GM19438 (cell line): ENCODE measurements around the gene TFDP1.
"Not testable (repeated sequence)": the region's sequence is repeated elsewhere in the genome, so short reads cannot be mapped to it uniquely, and the experiment has no call there.

ENCODE experiments used
- ATAC-seq: cut with Tn5 transposase; IDR thresholded peaks from one replicate; pipeline ENCODE4 v1.9.1; 2021; ENCODE audit warnings: low read depth; ENCODE audit not compliant: unreplicated experiment

Gene TFDP1

DNA sequence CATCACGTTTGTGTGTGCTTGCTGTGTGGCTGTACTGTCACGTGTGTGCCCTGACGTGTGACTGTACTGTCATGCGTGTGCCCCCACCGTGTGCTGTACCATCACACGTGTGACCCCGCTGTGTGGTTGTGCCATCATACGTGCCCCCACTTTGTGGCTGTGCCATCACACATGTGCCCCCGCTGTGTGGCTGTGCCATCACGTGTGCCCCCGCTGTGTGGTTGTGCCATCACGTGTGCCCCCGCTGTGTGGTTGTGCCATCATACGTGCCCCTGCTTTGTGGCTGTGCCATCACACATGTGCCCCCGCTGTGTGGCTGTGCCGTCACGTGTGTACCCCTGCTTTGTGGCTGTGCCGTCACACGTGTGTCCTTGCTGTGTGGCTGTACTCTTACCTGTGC is 25.7 kb downstream of the TFDP1 start:
- no peak for ATAC-seq

DNA sequence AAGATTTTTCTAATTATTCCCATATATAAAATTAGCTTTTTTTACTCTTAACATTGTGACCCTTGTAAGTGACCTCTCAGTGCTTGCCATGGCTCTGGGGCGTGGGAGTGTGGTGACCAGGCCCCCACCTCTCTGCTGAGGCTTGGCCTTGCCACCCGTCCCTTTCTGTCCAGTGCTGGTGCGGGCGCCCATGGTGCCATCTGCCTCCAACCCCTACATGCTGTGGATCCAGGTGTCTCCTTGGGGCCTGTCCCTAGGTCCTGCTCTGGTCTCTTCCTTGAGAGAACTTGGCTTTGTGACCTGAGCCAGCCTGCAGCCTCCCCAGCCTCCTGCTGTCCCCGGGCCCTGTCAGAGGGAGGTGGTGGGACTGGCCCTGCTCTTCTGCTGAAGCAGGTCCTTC is 27.4 kb downstream of the TFDP1 start:
- no peak for ATAC-seq

DNA sequence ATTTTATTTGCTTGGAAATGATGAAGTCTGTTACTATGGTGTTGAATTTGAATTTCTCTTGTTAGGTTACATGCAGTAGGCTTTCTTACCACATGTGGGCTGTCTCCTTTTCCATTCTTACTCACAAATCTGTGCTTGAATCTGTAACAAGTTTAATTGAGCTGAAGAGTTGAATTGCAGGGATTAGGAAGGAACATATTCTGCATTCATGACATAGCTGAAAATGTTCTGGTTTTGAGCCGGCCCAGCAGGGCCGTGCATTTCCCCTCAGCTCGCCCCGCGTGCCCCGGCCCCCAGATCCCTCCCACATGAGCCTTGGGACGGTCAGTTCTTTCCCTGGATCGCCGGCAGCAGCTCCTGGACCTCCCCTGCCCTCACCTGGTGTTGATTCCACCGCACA is 28.1 kb downstream of the TFDP1 start:
- no peak for ATAC-seq

DNA sequence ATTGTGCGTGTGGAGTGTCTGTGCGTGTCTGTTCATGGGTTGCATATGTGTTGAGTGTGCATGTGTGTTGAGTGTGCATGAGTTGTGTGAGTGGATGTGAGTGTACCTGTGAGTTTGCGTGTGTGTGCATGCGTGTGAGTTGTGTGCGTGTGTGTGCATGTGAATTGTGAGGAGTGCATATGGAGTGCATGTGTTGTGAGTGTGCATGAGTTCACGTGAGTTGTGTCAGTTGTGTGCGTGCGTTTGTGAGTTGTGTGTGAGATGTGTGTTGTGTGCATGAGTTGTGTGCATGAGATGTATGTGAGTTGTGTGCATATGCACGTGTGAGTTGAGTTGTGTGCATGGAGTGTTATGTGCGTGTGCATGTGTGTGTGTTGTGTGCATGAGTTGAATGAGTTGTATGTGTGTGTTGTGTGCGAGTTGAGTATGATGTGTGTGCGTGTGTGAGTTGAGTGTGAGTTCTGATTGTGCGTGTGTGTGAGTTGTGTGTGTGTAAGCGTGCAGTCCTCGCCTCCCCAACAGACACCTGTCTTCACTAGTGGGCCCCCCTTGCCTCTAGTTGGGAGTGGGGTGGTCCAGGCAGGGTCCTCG is 29.3 kb downstream of the TFDP1 start:
- ATAC-seq = no peak

DNA sequence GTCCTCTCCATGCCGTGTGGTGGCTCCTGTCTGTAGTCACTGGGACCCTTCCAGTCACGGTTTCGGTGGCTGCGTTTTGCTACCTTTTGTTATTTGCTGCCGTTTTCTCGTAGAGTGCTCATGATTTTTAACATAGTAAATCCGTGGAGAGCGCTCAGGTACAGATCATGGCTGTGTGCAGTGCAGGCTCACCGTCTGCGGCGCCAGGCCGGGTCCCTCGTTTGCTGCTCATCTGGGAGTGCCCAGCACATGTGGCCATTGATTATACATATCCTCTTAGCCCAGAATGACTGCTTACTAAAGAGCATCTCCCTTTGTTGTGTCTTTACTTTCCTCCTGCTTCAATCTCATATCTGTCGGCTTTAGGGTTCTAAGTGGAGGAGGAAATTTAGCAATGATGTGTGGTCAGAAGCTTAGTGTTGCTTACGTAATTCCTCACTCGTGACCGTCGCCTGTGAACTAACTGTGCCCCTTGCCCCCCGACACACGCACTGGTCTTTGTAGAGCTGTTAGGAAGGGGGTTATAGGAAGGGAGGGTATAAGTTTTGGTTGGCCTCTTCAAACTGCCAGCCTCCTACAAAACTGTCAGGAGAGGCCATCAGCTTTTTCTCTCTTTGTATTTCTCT is 31.8 kb downstream of the TFDP1 start:
- ATAC-seq = no peak

DNA sequence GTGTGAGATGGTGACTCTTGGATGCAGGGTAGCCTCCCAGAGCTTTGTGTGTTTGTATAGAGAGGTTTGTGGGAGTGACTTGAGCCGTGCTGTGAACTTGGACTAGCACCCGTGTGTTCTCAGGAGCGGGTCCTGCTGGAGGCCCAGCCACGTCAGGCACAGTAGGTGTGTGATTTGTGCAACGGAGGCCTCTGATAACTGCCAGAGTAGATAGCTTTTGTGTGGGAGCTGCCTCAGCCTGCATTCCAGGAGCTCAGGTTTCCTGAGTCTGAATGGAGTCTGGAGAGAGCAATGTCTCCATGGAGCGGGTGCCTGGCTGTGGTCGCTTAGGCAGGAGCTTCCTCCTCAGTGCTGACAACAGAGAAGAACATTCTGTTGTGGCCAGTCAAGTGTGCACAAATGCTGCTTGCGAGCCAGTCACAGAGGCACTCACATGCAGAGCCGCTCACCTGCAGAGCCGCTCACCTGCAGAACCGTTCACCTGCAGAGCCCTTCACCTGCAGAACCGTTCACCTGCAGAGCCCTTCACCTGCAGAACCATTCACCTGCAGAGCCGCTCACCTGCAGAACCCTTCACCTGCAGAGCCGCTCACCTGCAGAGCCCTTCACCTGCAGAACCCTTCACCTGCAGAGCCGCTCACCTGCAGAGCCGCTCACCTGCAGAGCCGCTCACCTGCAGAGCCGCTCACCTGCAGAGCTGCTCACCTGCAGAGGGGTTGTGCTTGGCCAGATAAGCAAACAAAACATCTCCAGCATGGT is 32.6 kb downstream of the TFDP1 start:
- no peak for ATAC-seq

DNA sequence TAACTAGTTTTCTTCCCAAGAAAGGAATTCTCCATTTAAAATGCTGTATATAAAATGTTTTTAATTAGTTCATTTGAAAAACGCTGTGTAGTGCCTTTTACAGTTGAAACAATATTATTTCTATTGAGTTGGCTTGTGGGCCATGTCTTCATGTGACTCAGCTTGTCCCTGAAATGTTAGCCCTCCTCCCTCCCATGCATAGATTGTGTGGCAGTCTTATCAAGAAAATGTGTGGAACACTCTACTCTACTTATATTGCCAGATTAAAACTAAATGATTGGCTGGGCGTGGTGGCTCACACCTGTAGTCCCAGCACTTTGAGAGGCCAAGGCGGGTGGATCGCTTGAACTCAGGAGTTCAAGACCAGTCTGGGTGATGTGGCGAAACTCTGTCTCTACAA is 33.4 kb downstream of the TFDP1 start:
- no peak for ATAC-seq

DNA sequence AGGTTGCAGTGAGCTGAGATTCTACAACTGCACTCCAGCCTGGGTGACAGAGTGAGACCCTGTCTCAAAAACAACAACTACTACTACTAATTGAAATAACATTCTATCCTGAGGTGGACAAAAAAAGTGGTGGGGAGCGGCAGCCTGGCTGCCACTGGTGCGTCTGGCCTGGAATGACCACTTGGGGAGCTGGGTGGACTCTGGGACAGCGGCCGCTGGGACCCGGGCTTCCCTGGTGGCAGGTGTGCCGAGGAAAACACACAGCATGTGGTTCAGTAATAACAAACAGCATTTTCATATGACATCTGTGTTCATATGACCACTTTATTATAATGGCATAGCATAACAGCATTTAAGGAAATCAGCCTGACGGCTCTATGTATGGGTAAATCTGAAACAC is 33.9 kb downstream of the TFDP1 start:
- ATAC-seq = no peak

DNA sequence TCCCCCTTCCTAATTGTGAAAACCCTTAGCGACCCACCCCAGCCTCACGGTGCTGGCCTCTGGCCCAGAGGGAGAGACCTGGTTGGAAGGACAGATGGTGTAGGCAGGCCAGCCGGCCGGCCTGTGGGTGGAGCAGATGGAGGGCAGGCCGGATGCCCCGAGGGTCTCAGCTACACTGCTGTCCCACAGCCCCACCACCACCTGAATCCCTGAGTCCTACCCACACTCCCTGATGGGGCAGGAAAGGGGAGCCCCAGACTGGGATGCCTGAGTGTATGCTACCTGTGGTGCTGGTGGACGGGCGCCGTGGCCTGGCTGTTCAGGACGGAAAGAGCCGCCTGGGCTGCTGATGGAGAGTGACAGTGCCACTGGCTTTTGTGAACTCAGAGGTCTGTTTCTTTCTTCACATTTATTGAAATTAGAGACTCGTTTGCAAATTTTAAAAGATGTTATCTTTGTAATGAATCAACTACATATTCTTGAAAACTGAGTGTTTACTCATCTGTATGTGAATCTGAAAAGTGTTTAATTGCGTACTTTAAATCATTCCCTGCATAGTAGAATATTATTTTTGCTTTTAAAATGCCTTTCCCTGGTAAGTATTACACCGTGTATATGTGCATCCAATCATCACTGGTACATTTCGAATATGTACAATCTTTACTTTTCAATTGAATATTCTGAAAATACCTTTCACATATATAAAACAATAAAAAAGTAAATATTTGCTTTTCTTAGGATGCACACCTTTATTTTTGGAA is 35.7 kb downstream of the TFDP1 start:
- ATAC-seq = no peak

DNA sequence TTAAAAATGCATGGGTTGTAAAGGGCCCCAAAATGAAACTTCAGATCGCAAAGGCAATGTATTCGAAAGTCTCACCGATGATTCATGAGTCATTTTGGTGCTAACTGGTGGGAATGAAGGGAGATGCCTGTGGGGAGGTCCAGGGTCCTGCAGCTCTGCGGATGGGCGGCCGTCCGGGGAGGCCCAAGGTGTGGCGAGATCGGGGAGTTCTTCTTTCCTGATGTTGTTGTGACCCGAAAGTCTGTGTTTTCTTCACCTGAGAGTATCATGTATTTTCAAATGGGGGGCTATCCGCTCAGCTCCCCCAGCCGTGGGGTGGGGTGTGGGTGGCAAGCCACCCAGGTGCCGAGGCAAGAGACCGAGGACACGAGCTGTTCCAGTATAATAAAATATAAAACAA is 36.5 kb downstream of the TFDP1 start:
- ATAC-seq = no peak

DNA sequence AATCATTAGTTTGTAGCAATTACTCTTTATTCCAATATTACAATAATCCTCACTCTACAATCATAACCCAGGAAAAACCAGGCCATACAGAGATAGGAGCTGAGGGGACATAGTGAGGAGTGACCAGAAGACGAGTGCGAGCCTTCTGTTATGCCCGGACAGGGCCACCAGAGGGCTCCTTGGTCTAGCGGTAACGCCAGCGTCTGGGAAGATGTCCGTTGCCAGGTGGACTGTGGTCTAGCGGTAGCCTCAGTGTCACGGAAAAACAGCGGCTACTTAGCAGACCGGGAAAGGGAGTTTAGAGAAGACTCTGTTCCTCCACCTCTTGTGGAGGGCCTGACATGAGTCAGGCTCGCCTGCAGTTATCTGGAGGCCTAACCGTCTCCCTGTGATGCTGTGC is 36.9 kb downstream of the TFDP1 start:
- ATAC-seq = not testable (repeated sequence)

DNA sequence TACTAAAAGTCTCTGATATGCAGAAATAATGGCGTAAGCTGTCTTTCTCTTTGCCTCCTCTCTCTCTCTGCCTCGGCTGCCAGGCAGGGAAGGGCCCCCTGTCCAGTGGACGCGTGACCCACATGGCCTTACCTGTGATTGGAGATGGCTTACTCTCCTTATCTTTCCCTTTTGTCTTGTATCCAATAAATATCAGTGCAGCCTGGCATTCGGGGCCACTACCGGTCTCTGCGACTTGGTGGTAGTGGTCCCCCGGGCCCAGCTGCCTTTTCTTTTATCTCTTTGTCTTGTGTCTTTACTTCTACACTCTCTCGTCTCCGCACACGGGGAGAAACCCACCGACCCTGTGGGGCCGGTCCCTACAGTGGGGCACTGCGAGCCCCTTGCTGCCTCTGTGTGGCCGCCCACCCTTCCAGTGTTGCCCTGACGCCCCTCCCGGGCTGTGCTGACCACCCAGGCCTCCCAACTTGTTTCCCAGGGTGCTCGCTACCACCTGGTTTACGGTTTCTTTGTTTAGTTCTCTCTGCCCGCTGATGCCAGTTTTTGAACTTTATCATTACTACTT is 37.5 kb downstream of the TFDP1 start:
- ATAC-seq = not testable (repeated sequence)

DNA sequence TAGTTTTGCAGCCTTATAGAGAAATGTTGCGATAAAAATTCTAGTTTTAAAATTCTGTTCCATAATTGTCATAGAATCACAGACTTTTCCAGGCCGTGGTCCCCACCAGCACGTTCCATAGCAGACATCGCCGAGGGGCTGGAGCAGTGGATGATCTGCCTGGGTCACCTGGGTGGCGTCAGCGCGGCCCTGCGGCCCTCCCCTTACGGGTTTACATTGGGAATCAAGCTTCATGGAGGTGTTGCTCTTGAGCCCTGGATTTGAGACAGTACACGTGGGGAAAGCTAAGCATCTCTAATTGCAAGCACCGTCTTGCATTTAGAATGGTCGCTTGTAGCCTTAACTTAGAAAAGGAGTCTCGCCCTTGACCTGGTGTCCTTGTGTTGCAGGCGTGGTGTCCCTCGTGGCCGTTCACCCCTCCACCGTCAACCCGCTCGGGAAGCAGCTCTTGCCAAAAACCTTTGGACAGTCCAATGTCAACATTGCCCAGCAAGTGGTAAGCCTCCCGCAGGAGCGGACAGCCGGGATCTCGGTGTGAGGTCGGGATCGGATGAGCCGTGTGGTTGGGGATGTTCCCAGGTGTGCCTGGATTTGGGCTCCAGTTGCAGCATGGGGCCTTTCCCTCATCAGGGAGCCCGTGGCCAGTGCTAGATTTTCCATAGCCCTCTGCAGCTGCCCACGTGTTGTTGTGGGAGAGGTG is 38.4 kb downstream of the TFDP1 start:
- ATAC-seq = no peak

DNA sequence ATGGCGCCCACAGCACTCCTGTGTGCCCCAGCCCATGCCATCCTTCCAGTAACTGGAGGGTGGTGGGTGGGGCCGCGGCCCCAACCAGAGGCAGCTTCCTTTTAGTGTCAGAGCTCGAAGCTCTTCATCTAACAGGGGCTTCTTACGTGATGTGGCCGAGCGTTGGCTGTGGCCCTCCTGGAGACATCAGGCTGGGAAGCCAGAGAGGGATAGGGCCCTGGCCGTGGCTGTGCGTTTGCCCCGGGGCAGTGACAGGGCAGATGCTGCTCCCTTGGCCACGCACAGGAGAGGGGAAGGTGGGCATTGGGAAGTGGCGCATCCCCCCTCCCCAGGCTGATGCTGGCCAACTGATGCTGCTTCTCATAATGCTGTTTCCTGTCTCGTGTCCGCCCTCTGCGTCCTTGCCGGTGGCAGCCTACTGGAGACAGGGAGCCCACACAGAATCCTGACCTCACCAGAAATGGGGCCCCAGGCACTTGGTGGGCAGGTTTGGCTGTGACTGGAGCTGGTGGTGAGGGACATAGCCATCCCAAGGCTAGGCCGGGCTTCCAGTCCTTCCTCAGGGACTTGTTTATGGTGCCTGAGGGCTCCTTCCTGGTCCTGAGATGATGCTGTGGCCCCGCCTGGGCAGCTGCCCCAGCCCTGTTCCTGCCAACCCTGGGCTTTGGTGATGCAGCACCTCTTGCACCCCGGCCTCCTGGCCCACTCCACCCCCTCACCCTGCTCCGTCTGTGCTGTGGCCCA is 39.1 kb downstream of the TFDP1 start:
- ATAC-seq = no peak

DNA sequence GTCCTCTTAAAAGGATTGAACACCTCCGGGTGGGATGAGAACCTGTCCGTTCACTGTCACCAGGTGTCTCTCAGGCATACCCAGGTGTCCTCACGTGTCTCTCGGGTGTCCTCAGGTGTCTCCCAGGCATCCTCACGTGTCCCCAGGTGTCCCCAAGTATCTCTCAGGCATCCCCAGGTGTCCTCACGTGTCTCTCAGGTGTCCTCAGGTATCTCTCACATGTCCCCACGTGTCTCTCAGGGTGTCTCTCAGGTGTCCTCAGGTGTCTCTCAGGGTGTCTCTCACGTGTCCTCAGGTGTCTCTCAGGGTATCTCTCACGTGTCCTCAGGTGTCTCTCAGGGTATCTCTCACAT is 39.7 kb downstream of the TFDP1 start:
- no peak for ATAC-seq

DNA sequence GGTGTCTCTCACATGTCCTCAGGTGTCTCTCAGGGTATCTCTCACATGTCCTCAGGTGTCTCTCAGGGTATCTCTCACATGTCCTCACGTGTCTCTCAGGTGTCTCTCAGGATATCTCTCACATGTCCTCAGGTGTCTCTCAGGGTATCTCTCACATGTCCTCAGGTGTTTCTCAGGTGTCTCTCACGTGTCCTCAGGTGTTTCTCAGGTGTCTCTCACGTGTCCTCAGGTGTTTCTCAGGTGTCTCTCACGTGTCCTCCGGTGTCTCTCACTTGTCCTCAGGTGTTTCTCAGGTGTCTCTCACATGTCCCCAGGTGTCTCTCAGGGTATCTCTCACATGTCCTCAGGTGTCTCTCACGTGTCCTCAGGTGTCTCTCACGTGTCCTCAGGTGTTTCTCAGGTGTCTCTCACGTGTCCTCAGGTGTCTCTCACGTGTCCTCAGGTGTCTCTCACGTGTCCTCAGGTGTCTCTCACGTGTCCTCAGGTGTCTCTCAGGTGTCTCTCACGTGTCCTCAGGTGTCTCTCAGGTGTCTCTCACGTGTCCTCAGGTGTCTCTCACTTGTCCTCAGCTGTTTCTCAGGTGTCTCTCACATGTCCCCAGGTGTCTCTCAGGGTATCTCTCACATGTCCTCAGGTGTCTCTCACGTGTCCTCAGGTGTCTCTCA is 40.2 kb downstream of the TFDP1 start:
- not testable (repeated sequence) for ATAC-seq

DNA sequence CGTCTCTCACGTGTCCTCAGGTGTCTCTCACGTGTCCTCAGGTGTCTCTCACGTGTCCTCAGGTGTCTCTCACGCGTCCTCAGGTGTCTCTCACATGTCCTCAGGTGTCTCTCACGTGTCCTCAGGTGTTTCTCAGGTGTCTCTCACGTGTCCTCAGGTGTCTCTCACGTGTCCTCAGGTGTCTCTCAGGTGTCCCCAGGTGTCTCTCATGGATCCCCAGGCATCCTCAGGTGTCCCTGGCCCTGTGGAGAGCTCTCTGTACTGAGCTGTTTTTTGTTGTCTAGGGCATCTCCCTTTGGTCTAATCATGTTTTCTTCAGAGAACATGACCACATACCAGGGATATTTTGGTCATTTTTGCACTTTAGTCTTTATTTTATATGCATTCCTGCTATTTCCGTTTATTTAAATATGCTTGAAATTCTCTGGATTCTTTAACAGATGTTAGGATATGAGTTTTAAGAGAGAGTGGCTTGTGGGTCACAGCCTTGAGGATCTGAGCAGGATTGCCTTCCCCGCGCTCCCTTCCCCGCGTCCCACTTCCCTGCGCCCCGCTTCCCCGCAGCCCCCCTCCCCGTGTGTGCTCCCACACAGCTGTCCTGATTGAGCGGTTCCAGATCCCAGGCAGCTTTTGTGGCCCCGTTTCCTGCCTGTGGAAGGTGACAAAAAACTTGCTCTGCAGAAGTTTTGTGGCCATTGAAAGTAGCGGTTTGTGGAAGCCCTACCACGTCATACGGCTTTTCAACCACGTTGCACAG is 41.6 kb downstream of the TFDP1 start:
- no peak for ATAC-seq

DNA sequence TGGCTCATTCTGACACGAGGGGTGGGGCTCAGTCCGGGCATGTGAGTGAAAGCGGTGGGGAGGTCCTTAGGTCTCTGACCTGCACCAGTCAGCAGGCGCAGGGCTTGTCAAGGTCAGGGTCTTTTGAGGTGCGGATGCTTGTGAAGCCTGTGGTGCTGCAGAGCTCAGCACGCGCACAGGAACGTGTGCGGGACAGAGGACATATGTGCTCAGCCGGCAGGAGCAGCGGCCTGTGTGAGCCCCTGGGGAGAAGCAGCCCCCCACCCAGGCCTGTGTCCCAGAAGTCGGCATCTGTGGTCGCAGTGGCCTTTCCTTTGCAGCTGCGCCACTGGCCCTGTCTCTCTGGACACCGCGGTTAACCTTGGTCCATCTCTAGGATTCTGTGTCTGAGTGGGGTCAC is 42.6 kb downstream of the TFDP1 start:
- ATAC-seq = no peak
